GM19372 (cell line): ENCODE results near the gene LRP1B.

Experiments used
- ATAC-seq: cut with Tn5 transposase; IDR thresholded peaks from one replicate; pipeline ENCODE4 v1.9.1; 2021; ENCODE audit warnings: mild to moderate bottlenecking, low read depth, moderate library complexity; ENCODE audit not compliant: unreplicated experiment

Gene LRP1B

DNA sequence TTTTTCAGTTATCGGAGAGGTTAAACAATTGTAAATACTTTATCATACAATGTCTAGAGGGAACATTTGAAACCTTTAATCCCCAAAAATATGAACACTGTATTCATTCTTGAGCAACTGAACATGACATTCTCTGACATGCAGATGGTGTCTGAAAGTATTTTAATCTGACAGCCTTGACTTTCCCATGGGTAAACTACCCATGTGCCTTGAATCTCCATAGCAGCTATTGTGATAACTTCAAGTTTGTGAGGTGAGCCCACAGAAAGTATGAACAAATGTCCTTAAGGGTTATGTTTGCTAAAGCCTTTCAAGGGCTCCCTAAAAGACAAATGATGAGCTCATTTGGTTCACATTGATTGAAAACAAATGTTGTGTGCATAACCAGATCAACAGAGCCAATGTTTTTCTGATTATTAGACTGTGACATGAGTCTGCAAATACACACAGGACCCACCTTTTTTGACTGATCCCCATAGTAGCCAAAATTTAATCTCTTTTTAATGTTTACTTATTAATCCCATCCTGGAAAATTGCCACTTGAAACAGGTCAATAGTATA, 1326.0 kb downstream of the LRP1B start:
- ATAC-seq = no peak

DNA sequence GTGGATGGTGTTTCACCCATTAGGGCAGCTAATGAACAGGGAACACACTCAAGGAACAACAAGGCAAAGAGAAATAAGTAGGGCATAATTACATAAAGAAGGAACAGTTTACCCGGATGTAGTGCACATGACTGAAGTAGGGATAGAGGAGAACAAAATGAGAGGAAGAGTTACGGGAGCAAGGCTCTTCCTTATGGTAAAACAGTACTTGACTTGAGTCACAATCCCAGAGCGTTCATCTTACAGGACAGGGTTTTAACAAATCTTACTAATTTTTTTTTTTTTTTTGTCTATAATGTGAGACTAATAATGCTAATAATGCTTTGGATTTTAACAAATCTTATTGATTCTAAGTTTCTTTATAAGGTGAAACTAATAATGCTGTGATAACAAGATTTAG, 1329.5 kb downstream of the LRP1B start:
- no peak for ATAC-seq

DNA sequence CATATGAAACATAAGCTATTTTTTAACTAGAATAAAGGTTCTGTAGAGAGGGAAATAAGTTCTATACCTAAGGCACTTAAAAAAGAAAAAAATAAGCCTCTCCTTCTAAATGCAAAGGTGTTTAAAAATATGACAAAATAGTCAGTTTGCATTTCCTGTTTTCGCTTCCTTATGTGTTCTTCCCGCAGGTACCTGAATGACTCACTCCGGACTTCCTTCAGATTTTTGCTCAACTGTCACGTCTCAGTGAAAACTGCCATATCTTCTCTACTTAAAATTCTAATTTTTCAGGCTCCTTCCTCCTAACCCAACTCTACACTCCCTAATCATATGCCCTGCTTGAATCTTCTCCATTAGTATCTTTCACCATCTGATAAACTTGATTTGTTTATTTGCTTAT, 1333.1 kb downstream of the LRP1B start:
- peak; percentile 92 for ATAC-seq

DNA sequence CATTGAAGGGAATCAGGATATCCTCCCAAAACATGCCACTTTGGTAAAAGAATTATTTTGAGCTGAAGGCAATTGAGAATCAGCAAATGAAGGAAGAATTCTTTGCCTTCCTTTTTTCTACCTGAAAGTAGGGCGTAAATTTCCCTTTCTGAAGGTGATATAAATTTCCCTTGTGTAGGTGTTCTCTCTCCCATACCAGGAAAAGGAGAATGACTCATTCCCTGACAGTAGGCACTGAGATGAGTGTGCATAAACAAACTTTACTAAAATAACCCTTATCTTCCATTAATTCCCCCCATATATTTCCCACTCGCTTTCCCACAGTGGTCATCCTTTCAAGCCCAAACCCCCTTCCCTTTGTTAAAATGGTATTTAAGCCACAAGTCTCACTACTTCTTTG, 1339.0 kb downstream of the LRP1B start:
- no peak for ATAC-seq

DNA sequence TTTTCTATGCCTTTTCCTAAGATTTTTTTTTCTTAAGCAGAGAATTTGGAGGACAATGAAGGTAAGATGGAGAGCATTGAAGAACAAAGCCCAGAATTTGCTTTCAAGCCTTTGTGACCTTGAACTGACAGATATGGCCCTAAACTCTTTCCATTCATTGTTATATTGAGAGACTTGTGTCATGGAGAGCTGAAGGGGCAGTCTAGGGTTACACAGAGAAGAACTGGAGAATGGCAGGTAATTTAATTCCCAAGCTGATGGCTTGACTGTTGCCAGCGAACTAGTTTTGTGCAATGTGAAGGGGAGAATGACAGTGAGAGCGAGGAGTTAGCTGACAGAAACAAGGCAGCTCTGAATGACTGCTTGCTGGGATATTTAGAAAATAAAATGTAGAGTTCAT, 1344.2 kb downstream of the LRP1B start:
- no peak for ATAC-seq

DNA sequence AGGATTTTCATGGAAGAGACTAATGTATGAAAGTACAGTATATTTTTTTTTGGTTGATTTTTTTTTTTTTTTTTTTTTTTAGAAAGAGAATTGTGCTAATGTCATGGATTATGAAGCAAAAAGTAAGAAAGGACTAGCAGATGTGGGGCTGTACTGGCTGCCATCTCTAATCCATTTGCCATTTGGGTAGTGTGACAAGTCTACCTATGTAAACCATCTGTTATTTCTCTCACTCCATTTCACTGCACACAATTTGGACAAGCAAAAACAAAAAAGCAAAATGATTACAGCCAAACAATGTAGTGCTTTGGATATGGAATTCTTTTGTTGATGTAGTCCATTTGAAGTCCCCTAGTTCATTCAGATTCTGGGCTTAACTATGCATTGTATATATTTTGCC, 1355.4 kb downstream of the LRP1B start:
- ATAC-seq = no peak

DNA sequence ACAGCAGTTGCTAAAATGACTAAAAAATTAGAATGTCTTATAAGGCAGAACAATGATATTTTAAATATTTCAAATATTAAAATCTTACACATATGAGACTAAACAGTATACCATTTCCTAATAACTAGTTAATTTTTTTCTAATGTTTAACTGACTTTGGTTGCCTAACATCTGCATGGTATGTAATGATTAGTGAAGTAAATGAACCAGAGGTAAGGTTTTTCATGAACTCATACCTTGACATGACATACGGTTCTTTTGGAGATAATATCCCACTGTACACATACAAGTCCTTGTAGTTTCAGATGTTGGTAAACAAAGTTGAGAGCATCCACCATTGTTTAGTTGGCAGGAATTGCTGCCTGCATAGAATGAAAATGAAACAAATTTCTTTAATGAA, 1360.2 kb downstream of the LRP1B start:
- no peak for ATAC-seq

DNA sequence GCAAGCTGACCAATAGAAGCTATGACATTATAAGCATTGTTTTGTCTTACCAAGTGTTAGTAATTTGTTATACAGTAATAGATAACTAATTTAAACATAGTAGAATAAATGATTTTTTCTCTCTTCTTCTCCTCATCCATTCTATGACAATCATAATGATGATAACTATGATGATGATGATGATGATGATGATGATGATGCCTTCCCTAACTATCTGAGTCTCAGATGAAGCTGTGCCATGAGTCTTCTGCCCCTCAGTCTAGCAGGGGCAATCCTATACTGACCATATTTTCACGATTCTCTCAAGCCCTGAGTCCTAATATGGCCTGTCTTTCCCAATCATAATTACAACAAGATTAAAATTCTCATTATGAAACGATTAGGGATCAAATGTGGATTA, 1369.0 kb downstream of the LRP1B start:
- no peak for ATAC-seq

DNA sequence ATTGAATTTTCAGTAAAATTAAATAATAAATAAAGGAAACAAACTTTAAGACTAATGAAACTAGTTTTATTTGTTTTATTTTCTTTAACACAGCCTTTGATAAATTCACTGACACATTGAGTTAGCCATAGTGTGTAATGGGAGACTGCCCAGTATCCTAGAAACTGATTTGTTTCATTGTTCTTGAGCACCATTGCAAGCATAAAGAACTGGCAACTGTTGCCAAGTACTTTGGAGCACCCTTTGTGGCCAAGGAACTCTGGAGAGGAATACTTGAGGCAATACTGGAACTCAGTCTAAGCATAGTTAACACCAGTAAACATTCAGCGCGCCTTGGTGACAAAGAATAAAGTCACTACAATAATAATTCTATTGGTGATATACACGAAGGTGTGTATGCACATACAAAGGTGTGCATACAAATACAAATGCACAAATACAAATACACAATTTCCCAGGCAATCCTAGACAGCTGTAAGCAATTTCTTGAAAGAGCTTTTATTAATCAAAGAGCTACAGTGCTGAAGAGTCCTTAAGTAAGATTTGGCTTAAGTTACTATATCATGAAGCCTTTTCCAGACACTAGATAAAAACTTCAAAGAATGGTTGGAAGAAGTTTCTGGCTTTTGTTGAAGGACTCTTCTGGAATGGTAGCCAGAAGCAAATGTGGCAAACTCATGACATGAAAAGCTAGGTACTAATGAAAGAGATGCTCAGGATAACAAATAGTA, 1371.2 kb downstream of the LRP1B start:
- ATAC-seq = no peak

DNA sequence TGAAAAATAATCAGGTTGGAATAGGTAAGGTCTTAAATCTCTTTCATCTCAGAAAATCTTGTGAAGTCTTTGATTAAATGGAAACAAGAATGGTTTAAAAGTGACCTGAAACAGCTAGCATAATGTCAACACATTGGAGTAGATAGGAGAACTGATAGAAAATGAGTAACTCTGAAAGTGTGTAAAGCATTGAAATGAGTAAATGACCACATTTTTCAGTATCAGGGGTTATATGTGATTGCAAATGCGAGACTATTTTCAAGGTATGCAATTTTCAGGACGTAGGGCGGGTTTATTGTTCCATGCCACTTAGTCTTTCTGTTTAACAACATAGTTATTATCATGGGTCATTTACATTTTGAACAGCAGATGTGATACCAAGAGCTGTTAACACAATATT, 1383.2 kb downstream of the LRP1B start:
- no peak for ATAC-seq

DNA sequence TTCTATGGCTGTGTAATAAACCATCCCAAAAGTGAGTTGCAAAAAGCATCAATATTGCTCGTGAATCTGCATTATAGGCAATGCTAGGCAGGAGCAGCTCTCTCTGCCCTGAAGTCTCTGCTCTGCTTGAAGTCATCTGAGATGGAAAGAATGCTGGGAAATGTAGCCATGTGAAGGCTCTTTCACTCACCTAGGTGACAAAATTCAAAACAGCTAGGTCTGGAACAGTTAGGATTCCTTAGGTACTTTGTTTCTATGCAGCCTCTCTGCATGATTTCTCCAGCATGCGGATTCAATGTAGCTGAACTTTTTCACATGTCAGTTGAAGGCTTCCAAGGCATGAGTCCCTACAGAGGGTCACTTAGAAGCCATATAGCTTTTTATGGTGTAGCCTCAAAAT, 1383.7 kb downstream of the LRP1B start:
- no peak for ATAC-seq

DNA sequence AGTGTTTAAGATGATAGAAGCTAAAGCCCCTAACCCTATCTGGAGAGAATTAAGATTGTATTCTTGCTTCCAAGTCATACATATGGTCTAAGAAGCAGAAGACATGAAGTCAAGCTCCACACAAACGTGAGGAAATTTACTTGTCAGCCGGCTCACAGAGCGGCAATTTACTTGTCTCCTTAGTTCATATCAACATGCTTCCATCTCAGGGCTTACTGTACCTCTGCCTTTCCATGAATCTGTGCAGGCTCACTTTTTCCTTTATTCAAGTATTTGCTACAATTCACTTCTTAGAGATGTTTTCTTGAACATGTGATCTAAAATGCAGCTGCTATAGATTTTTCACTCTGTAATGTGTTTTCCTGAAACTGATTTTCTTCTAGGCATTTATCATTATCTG, 1386.4 kb downstream of the LRP1B start:
- no peak for ATAC-seq

DNA sequence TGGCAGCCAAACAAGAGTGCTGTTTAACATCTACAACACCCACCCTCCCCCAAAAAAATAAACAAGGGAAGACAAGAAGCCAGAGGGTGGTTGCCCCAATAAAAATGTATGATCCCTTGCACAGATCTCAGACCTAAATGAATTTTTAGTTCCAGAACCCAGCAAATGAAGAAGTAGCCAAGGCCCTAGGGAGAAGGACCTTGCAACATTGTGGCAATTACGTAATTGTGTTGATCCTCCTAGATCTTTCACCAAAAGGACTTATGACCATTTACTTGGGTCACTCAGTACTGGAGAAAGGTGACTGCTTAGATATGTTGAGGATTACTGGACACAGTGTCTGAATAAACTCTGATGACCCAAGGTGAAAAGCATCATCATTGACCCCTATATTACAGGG, 1393.8 kb downstream of the LRP1B start:
- ATAC-seq = no peak

DNA sequence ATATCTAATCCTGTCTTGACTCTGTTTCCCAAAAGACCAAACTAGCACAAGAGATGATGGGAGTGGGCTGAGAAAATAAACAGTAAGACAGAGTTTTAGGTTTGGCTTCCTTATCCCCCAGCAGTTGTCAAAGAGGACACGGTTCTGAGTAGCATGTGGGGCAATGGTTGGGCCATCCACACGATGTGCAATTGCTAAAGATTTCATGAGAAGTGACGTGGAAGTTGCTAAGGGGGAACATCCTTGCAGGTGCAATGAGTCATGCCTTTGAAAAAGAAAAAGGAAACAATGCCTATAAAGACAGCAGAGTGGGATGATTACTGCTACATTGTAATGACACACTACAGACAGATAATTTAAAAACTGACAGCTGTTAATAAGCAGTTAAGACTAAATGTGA, 1395.8 kb downstream of the LRP1B start:
- no peak for ATAC-seq

DNA sequence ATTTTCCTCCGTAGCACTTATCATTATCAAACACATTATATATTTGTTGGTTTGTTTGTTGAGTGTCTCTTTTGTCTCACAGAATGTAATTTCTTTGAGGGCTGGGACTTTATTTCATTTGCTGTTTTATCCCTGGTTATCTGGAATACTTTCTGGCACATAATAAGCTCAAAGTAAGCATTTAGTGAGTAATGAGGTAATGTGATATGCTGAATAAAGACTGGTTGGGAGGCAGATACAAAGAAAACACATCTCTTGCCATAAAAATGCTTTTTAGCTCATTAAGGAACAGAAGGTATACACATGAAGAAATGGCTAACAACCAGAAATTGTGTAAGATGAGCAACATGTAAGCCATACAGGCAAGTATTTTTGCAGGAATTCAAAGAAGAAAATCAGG, 1411.8 kb downstream of the LRP1B start:
- no peak for ATAC-seq

DNA sequence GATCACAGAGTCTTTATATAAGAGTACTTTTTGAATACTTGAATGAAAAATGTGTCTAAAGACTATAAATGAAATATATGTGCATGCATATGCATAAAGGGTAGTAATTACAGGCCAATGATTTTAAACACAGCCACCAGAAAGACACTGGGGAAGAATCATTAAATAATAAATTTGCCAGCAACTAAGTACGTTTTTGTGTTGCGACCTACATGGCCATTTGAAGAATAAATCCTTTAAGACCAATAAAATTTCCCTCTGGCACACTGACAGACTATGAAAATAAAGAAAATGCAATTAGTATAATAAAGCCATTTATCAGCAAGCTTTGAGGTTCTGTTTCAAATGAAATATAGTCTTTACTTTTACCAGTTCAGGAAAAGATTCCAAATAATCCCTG, 1413.3 kb downstream of the LRP1B start:
- no peak for ATAC-seq

DNA sequence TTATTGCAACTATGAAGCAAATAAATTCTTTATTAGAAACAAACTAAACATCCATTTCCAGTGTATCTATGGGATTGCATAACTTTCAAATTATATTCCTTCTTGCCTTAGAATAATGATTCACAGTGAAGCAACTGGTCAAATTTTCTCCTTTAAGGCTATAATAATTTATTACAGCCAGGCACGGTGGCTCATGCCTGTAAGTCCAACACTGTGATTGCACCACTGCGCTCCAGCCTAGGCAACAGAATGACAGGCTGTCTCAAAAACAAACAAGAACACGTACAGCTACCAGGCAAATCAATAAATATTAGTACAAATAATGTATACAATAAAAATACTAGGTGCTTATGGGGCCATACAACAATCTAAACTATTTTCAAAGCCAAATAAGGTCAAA, 1416.2 kb downstream of the LRP1B start:
- ATAC-seq = no peak

DNA sequence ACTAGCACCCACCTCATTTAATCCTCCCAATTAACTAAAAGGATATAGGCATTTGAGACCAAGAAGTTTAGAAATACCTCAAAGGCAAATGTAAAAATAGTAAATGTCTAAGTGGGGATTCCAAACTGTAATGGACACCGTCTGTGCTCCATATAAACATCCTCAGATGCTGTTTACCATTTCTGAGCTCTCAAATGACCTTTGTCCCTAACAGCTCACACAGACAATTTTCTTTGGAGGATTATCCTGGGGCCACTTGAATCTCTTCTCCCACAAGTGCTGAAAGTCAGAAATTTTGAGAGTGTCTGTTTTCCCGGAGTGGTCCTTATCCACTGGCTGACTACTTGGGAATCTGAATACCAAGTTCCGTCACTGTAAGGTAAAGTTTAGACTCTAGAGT, 1418.9 kb downstream of the LRP1B start:
- ATAC-seq = no peak

DNA sequence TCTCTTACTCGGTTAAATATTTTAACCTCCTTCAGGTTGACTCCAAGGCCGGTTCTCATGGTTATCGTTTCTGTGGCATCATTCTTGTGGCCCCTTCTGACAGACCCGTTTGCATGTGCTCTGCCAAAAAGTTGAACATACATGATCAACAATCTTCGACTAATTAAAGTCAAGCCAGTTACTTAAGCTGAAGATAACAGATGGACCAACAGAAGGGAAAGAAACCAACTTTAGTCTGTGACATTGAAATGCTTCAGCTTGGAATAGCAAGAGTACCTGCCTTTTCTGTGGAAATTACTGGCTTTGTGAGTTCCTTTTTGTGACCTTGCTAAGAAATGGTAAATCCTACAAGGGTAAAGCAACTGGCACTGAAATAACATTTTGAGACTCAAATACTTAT, 1429.1 kb downstream of the LRP1B start:
- no peak for ATAC-seq

DNA sequence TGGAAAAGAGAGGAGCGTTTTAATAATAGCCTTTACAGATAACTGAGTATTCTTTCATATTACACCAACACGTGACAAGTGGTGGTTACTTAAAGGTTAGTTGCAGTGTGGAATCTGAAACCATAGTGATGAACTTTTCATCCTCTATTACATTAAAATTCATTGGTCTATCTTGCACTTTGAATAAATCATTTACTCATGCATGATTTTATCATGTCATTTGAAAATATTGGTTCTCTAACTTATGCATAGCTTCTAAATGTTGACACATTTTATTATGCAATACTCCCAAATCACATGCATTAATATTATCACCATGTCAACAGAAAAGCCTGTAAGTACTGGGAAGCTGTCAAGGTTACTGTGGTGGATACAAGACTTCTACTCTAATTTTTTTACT, 1432.2 kb downstream of the LRP1B start:
- no peak for ATAC-seq

DNA sequence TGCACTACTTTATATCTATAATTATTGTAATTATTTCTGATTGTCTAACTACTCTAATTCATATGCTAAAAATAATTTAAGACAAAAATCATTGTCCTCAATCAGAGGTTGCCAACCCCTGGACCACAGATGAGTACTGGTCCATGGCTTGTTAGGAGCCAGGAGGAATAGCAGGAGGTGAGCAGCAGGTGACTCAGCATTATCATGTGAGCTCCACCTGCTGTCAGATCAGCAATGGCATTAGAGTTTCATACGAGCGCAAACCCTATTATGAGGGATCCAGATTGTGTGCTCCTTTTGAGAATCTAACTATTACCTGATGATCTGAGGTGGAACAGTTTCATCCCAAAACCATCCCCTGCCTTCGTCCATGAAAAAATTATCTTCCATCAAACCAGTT, 1434.4 kb downstream of the LRP1B start:
- ATAC-seq = no peak

DNA sequence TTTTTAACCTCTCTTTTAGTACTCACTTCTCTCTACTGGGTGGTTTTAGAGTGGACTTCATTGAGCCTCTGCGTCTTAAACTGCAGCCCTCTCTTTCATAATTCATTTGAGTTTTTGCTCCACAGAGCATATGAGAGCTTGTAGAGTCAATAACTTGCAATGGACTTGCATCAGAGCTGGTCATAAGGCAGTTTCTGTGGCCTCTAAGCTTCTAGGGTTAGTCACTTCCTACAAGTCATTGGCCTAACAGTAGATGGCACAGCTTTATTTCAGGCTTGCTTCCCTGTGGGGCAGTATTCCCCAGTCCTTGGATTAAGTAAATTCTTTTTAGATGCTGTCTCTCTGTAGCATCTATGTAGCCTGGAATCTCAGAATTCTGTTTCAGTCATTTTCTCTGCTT, 1435.7 kb downstream of the LRP1B start:
- no peak for ATAC-seq

DNA sequence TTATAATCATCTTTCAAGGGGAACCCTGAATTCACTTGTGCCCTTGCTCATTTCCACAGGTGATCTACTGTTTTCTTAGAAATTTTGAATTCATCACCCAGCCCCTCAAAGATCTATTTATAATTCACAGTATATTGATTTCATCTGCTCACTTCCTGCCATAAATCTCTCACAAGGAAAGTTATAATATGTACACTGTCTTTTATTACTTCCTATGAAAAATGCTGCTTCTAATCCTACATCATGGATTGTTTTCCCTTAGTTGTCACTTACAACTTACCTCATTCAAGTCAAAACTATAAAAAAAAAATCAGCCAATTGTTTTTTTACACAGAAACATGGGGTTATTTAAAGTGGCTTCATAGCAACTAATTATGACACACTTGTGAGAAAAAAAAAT, 1443.0 kb downstream of the LRP1B start:
- ATAC-seq = no peak
